H9 (cell line): Measurements from ENCODE around the gene ITK. TPM values are rescaled to one million over a fixed set of nuclear protein-coding genes. Genes with fewer than 3 reads are reported as not detected.

Experiments used
- DNase-seq: peaks from one replicate; pipeline ENCODE4 v3.0.0-alpha.2; 2017
- H2AFZ ChIP-seq: one replicate; pipeline ENCODE4 v1.6.1; 2013; ENCODE audit warnings: mild to moderate bottlenecking, low read length, control low read depth, moderate library complexity
- H2AK5ac ChIP-seq: 2 replicates; pipeline ENCODE4 v1.6.1; 2013; ENCODE audit warnings: low read length, control low read depth, mixed read lengths; ENCODE audit not compliant: insufficient read length
- H2BK120ac ChIP-seq: one replicate; pipeline ENCODE4 v1.6.1; 2013; ENCODE audit warnings: low read depth, mild to moderate bottlenecking, low read length, control low read depth, inconsistent platforms; ENCODE audit not compliant: poor library complexity, severe bottlenecking
- H2BK12ac ChIP-seq: 2 replicates; pipeline ENCODE4 v1.6.1; 2013; ENCODE audit warnings: low read length, control low read depth, mixed read lengths, low read depth; ENCODE audit not compliant: insufficient read length
- H2BK15ac ChIP-seq: 2 replicates; pipeline ENCODE4 v1.6.1; 2013; ENCODE audit warnings: low read depth, low read length, control low read depth
- H2BK20ac ChIP-seq: one replicate; pipeline ENCODE4 v1.6.1; 2013; ENCODE audit warnings: low read depth, mild to moderate bottlenecking, low read length, control low read depth, inconsistent platforms; ENCODE audit not compliant: poor library complexity, severe bottlenecking
- H2BK5ac ChIP-seq: 2 replicates; pipeline ENCODE4 v1.6.1; 2013; ENCODE audit warnings: low read length, control low read depth, mixed read lengths; ENCODE audit not compliant: insufficient read length
- H3K14ac ChIP-seq: 2 replicates; pipeline ENCODE4 v1.6.1; 2013; ENCODE audit warnings: low read length, control low read depth; ENCODE audit not compliant: insufficient read depth
- H3K18ac ChIP-seq: 2 replicates; pipeline ENCODE4 v1.6.1; 2013; ENCODE audit warnings: low read depth, mild to moderate bottlenecking, mixed read lengths, low read length, control low read depth; ENCODE audit not compliant: insufficient read length
- H3K23ac ChIP-seq: 2 replicates; pipeline ENCODE4 v1.6.1; 2013; ENCODE audit warnings: low read length, control low read depth, mixed read lengths, low read depth; ENCODE audit not compliant: insufficient read length
- H3K23me2 ChIP-seq: 2 replicates; pipeline ENCODE4 v1.6.1; 2013; ENCODE audit warnings: low read depth, mild to moderate bottlenecking, mixed read lengths, low read length, control low read depth; ENCODE audit not compliant: insufficient read length, poor library complexity, severe bottlenecking
- H3K27ac ChIP-seq: 2 replicates; pipeline ENCODE4 v1.5.1; 2013; ENCODE audit warnings: low read length, control low read depth, mixed read lengths, low read depth; ENCODE audit not compliant: insufficient read length
- H3K27me3 ChIP-seq: 2 replicates; pipeline ENCODE4 v1.6.1; 2013; ENCODE audit warnings: low read length, control low read depth, inconsistent platforms; ENCODE audit not compliant: insufficient read depth
- H3K4ac ChIP-seq: 2 replicates; pipeline ENCODE4 v1.6.1; 2013; ENCODE audit warnings: low read depth, mild to moderate bottlenecking, control low read depth, inconsistent platforms, low read length, moderate library complexity
- H3K4me1 ChIP-seq: 2 replicates; pipeline ENCODE4 v1.6.1; 2013; ENCODE audit warnings: low read length, control low read depth, inconsistent platforms; ENCODE audit not compliant: insufficient read depth
- H3K4me2 ChIP-seq: 2 replicates; pipeline ENCODE4 v1.6.1; 2013; ENCODE audit warnings: low read length, control low read depth, mixed read lengths; ENCODE audit not compliant: insufficient read length, insufficient read depth
- H3K56ac ChIP-seq: 2 replicates; pipeline ENCODE4 v1.6.1; 2013; ENCODE audit warnings: low read depth, mild to moderate bottlenecking, mixed read lengths, low read length, control low read depth; ENCODE audit not compliant: insufficient read length
- H3K79me1 ChIP-seq: 2 replicates; pipeline ENCODE4 v1.6.1; 2013; ENCODE audit warnings: low read depth, mild to moderate bottlenecking, moderate library complexity, low read length, control low read depth, inconsistent platforms; ENCODE audit not compliant: insufficient read depth, poor library complexity, severe bottlenecking
- H3K79me2 ChIP-seq: 2 replicates; pipeline ENCODE4 v1.6.1; 2013; ENCODE audit warnings: low read length, control low read depth, inconsistent platforms; ENCODE audit not compliant: insufficient read depth
- H3K9ac ChIP-seq: 2 replicates; pipeline ENCODE4 v1.6.1; 2013; ENCODE audit warnings: low read length, control low read depth, mixed read lengths; ENCODE audit not compliant: insufficient read length; ENCODE audit errors: extremely low read depth
- H3K9me3 ChIP-seq: one replicate; pipeline ENCODE4 v1.6.1; 2013; ENCODE audit warnings: low read depth, low read length, inconsistent platforms; ENCODE audit not compliant: control insufficient read depth
- H3T11ph ChIP-seq: one replicate; pipeline ENCODE4 v1.6.1; 2013; ENCODE audit warnings: mild to moderate bottlenecking, low read length, control low read depth, inconsistent platforms
- H4K20me1 ChIP-seq: one replicate; pipeline ENCODE4 v1.6.1; 2013; ENCODE audit not compliant: control insufficient read depth, insufficient read length, insufficient read depth
- H4K5ac ChIP-seq: 2 replicates; pipeline ENCODE4 v1.6.1; 2013; ENCODE audit warnings: low read depth, mild to moderate bottlenecking, mixed read lengths, low read length, control low read depth; ENCODE audit not compliant: insufficient read length
- H4K8ac ChIP-seq: replicated peaks from 2 replicates; pipeline ENCODE4 v1.6.1; 2013; ENCODE audit warnings: low read length, control low read depth, mixed read lengths, low read depth; ENCODE audit not compliant: insufficient read length
- H4K91ac ChIP-seq: 2 replicates; pipeline ENCODE4 v1.6.1; 2013; ENCODE audit warnings: low read depth, mild to moderate bottlenecking, moderate library complexity, mixed read lengths, low read length, control low read depth; ENCODE audit not compliant: insufficient read length
- H3K27ac Mint-ChIP-seq, 3 experiments: 2 replicates in 2 of 3; 3 replicates in 1 of 3; pipeline ENCODE4 v1.8.0; 2020 to 2021; ENCODE audit warnings: mixed read lengths in 3 of 3, mild to moderate bottlenecking in 1 of 3, moderate library complexity in 1 of 3
- H3K27me3 Mint-ChIP-seq: 2 replicates; pipeline ENCODE4 v1.8.0; 2021; ENCODE audit warnings: low read depth, mild to moderate bottlenecking, moderate library complexity, mixed read lengths
- H3K36me3 Mint-ChIP-seq, 3 experiments: 2 replicates in 2 of 3; 3 replicates in 1 of 3; pipeline ENCODE4 v1.8.0; 2020 to 2021; ENCODE audit warnings: low read depth in 3 of 3, mixed read lengths in 3 of 3; ENCODE audit not compliant: insufficient read depth in 1 of 3
- H3K4me1 Mint-ChIP-seq, 2 experiments: 2 replicates each; pipeline ENCODE4 v1.8.0; 2020; ENCODE audit warnings: mixed read lengths in 2 of 2
- H3K4me3 Mint-ChIP-seq, 2 experiments: 2 replicates in 1 of 2; 3 replicates in 1 of 2; pipeline ENCODE4 v1.8.0; 2020 to 2021; ENCODE audit warnings: mild to moderate bottlenecking in 2 of 2, mixed read lengths in 2 of 2, moderate library complexity in 1 of 2
- H3K9me3 Mint-ChIP-seq, 2 experiments: 2 replicates in 1 of 2; 3 replicates in 1 of 2; pipeline ENCODE4 v1.8.0; 2020; ENCODE audit warnings: mild to moderate bottlenecking in 2 of 2, mixed read lengths in 2 of 2, moderate library complexity in 1 of 2
- CTCF ChIP-seq: fragments of 200-600 bp; sonication (generic); conservative IDR thresholded peaks from 3 replicates; pipeline ENCODE4 v1.8.0; 2021; ENCODE audit warnings: antibody characterized with exemption, mild to moderate bottlenecking
- whole genome bisulfite sequencing: extraction: QIAGEN DNeasy Blood & Tissue Kit; methylation state at CpG from one replicate; pipeline ENCODE4 v1.1.7; 2013; ENCODE audit warnings: missing lambda C conversion rate, low lambda C conversion rate, mixed read lengths; ENCODE audit not compliant: insufficient read length; ENCODE audit errors: extremely low coverage; 5-methylcytosine and 5-hydroxymethylcytosine counted together
- total RNA-seq: library from RNA; stranded (reverse); gene quantifications from 2 replicates; pipeline ENCODE4 v1.2.1, GENCODE V29; 2021

The ITK gene
- total RNA-seq, 1 experiment from 2014 or later: 0.22 TPM

GRCh38 chr5:157201857-157202256 lies 21.2 kb downstream of the ITK start:
- DNase-seq: no peak
- no peaks in the 10 kb centered on the region for H3K9me3 ChIP-seq
- no peaks in the 10 kb centered on the region for H3K23me2 ChIP-seq
- H3K56ac ChIP-seq: no peak overlapping the region
- H3K4me1 Mint-ChIP-seq: peaks cover 0 to 6% of the 10 kb centered on the region in 2 experiments; a peak in 2 of 4 replicates
- peaks cover 4 to 6% of the 10 kb centered on the region in 2 experiments; a peak in 3 of 5 replicates for H3K9me3 Mint-ChIP-seq
- no peaks in the 10 kb centered on the region for H4K20me1 ChIP-seq
- no peak overlapping the region for H2BK15ac ChIP-seq
- H2BK5ac ChIP-seq: no peak overlapping the region
- H3K4me3 Mint-ChIP-seq: no peak overlapping the region
- no peaks in the 10 kb centered on the region for H3K79me1 ChIP-seq
- H3K27ac ChIP-seq: no peak overlapping the region
- no peak overlapping the region for H2BK120ac ChIP-seq
- H3K4me2 ChIP-seq: no peak overlapping the region
- peaks cover 22% of the 10 kb centered on the region for H3K27me3 Mint-ChIP-seq
- no peak overlapping the region for H2AFZ ChIP-seq
- H3K4ac ChIP-seq: no peak overlapping the region
- H2BK20ac ChIP-seq: no peak overlapping the region
- TF ChIP-seq CTCF: no peak
- no peaks in the 10 kb centered on the region for H3K4me1 ChIP-seq
- H3K9ac ChIP-seq: no peak overlapping the region
- no peak overlapping the region for H2BK12ac ChIP-seq
- no peaks in the 10 kb centered on the region; the same call in 1 of the 2 replicates for H3K27me3 ChIP-seq
- H3K27ac Mint-ChIP-seq: peak overlapping the region in 1 of 3 experiments; percentile 48; a peak in 1 of 7 replicates
- no peak overlapping the region for H4K5ac ChIP-seq
- H3T11ph ChIP-seq: no peak overlapping the region
- no peak overlapping the region for H3K23ac ChIP-seq
- no peak overlapping the region for H4K91ac ChIP-seq
- peaks cover 0 to 7% (median 0%) of the 10 kb centered on the region in 3 experiments; a peak in 2 of 7 replicates for H3K36me3 Mint-ChIP-seq
- no peak overlapping the region for H3K14ac ChIP-seq
- no peak overlapping the region for H4K8ac ChIP-seq
- H3K18ac ChIP-seq: no peak overlapping the region
- H2AK5ac ChIP-seq: no peak overlapping the region
- no CpG with 5 or more reads among the region's 4 CpGs for WGBS
- H3K79me2 ChIP-seq: no peaks in the 10 kb centered on the region
